ENCODE data around the gene DNAJC2.

DNA sequence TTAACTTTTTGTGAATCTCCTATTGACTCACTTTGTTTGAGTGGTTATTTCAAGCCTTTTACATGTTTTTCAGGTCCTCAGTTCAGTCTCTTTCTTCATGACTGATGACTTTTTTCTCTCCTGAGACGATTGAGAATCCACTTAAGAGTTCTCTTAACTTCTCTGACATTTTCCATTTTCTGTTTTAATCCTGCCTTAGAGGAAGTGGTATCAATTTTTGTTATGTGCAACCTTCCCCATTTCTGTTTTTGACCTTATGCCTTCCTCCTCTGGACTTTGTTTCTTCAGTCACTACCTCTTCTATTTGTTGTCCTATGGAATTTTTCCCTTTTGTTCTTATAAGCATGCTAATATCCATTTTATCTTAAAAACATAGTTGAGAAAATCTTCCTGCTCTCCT is 5.2 kb upstream of the DNAJC2 start:
- TF ChIP-seq, protein P1, sequence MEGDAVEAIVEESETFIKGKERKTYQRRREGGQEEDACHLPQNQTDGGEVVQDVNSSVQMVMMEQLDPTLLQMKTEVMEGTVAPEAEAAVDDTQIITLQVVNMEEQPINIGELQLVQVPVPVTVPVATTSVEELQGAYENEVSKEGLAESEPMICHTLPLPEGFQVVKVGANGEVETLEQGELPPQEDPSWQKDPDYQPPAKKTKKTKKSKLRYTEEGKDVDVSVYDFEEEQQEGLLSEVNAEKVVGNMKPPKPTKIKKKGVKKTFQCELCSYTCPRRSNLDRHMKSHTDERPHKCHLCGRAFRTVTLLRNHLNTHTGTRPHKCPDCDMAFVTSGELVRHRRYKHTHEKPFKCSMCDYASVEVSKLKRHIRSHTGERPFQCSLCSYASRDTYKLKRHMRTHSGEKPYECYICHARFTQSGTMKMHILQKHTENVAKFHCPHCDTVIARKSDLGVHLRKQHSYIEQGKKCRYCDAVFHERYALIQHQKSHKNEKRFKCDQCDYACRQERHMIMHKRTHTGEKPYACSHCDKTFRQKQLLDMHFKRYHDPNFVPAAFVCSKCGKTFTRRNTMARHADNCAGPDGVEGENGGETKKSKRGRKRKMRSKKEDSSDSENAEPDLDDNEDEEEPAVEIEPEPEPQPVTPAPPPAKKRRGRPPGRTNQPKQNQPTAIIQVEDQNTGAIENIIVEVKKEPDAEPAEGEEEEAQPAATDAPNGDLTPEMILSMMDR (conservative IDR thresholded peaks at IDR 0.05 in 1 of 2, IDR thresholded peaks at IDR 0.05 in 1 of 2; ENCODE audit: low read depth in 1 of 2, low read length in 2 of 2), result no peak
- no peak for TF ChIP-seq EZH2 (IDR thresholded peaks at IDR 0.05; ENCODE audit: low read length, missing control alignments)

All from fibroblast of lung (primary cell).